HG02571 (cell line): ENCODE measurements around the gene NT5DC4.

ENCODE experiments used
- ATAC-seq: cut with Tn5 transposase; IDR thresholded peaks from one replicate; pipeline ENCODE4 v1.9.1; 2021; ENCODE audit warnings: mild to moderate bottlenecking, moderate library complexity; ENCODE audit not compliant: unreplicated experiment

The NT5DC4 gene

DNA sequence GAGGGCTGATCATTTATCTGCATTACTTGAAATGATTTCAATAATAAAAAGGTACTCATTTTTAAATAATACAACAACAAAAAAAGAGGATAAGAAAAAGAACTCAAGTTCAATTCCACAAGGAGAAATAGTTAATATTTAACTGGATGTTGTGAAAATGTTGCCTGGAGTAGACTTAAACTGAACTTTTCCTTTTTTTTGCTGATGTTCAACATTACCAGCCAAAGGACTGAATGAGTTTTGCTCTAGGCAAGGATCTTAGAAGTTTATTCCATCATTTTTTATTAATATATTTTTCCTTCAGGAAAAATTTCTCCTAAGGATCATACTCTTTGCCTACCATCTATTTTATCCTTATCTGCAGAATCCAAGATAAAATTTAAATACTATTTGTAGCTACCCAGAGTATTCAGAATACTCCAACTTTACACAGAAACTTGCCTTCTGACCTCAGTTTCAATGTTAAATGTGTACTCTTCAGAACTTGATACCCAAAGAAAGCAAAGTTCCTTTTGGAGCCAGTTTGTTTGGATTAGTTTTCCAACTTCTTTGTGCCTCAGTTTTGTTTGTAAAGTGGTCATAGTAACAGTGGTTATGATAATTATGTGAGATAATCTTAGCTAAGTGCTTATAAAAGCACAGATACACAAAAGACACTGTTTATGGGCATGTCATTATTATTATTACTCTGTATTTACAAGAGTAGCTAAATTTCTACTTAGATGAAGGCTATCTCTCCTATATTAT, 30.8 kb downstream of the NT5DC4 start:
- ATAC-seq, result no peak

GRCh38 chr2:112752667-112753066, 31.8 kb downstream of the NT5DC4 start:
- no peak for ATAC-seq

GRCh38 chr2:112754564-112754963, 33.7 kb downstream of the NT5DC4 start:
- ATAC-seq, result no peak

- ATAC-seq, result no peak
Observed at GRCh38 chr2:112755444-112755843, 34.6 kb downstream of the NT5DC4 start.

- ATAC-seq, result no peak
Observed at GRCh38 chr2:112756207-112756606, 35.4 kb downstream of the NT5DC4 start.

- ATAC-seq, result no peak
Observed at GRCh38 chr2:112757265-112757664, 36.4 kb downstream of the NT5DC4 start.

DNA sequence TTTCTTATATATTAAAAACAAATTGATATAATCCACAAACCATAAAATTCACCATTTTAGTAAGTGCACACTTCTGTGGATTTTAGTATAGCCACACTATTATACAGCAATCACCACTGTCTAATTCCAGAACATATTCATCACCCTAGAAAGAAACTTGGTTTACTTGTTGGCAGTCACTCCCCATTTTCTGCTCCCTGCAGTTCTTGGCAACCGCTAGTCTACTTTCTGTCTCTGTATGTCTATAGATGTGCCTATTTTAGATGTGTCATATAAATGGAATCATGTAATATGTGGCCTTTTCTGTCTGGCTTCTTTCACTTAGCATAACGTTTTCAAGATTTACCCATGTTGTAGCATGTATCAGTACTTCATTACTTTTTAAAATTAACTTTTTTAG, 37.9 kb downstream of the NT5DC4 start:
- no peak for ATAC-seq

- ATAC-seq, result no peak
Observed at GRCh38 chr2:112760149-112760548, 39.3 kb downstream of the NT5DC4 start.

DNA sequence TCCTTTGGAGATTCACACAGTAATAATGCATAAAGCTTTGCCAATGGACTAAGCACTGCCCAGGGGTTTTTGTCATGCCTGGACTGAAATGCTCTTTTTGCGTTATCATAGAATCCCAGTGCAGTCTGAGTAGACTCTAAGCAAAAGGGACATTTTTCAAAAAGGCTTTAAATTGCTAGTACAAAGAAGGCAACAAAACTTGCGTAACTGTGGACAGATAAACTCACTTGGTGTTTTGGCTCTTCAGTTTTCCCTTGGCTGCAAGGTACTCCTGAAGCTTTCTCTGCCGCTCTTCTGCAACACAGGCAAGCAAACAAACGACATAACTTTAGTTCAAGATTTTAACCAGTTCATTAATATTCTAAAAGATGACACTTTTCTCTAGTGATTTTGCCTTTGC, 41.5 kb downstream of the NT5DC4 start:
- ATAC-seq, result no peak

DNA sequence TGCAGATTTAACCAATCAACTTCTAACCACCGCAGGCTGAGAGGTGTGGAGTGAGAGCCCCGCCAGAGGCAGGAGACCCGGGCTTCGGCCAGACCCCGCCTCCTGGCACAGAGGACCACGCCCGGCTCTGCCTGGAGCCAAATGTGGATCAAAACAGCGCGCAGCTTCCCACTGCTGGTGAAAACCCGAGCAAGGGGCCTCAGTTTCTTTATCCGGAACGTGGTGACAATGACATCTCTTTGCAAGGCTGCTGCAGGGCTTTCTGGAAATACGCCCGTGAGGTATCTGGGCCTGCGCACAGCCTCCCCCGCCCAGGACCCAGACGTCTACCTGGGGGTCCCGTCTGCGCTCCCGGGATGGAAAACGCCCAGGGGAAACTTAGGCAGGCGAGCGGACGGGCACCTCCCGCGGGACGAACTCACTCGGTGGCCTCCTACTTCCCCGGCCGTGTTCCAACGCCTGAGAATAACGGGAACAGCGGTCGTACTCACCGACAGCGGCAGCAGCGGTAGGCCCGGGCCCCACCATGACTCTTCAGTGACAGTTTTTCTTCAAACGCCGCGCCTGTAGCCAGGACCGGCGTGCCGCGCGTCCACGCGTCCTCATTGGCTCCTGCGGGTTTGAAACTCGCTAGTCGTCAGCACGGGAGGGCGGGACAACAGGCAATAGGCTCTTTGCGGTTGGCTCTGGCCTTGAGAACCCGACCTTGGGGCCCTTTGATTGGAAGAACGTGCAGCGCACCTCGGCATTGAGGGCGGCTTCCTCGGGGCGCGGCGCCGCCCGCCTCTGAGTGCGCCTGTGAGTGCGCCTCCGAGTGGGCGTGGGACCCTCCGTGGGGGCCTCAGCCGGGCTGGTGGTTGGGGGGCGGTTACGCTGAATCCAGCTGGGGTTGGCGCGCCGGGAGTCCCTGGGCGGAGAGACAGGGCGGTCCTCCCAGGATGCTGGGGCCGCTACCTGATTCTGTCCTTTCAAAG, 43.5 kb downstream of the NT5DC4 start, which contains the start of gene CKAP2L:
Gene CKAP2L (minus strand): TSS at position 539 of the 974 bp plus-strand sequence. CDS start 11 bp downstream, at position 528.
- ATAC-seq, result peak; percentile 99

DNA sequence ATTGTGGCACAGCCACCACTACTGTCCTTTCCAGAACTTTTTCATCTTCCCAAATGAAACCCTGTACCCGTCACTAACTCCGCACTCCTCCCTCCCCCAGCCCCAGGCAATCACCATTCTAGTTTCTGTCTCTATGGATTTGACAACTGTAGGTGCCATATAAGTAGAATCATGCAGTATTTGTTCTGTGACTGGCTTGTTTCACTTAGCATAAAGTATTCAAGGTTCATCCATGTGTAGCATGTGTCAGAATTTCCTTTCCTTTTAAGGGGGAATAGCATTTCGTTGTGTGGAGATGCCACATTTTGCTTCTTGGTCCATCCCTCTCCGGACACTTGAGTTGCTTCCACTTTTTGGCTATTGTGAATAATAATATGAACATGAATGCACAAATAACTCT, 44.4 kb downstream of the NT5DC4 start:
- no peak for ATAC-seq

DNA sequence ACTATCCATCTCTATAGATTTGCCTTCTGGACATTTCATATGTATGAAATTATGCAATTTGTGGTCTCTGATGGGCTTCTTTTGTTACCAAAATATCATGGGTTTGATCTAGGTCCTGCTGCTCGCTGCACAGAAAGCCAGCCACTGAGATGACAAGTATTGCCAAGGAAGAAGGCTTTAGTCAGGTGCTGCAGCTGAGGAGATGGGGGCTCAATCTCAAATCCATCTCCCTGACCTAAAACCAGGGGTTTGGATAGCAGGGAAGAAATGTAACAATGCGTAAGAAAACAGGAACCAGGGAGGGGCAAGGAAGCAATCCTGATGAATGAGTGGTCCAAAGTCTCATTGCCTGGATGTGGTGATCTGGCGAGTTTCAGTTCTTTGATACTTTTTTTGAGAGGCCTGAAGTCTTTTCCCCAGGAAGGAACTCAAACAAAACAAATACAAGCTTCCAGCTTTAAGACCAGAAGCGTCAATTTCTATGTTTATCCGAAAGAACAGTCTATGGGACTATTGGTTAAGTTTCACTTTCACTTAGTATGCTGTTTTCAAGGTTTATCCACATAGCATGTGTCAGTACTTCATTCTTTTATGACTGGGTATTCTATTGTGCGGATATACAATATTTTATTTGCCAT, 47.0 kb downstream of the NT5DC4 start:
- no peak for ATAC-seq

- ATAC-seq, result no peak
Observed at GRCh38 chr2:112768432-112768831, 47.6 kb downstream of the NT5DC4 start.

GRCh38 chr2:112772322-112772721, 51.5 kb downstream of the NT5DC4 start:
- no peak for ATAC-seq

- ATAC-seq, result no peak
Observed at GRCh38 chr2:112772911-112773475, 52.2 kb downstream of the NT5DC4 start.

- ATAC-seq, result no peak
Observed at GRCh38 chr2:112773556-112773955, 52.7 kb downstream of the NT5DC4 start.

GRCh38 chr2:112774536-112775285, 53.9 kb downstream of the NT5DC4 start:
- ATAC-seq, result no peak

DNA sequence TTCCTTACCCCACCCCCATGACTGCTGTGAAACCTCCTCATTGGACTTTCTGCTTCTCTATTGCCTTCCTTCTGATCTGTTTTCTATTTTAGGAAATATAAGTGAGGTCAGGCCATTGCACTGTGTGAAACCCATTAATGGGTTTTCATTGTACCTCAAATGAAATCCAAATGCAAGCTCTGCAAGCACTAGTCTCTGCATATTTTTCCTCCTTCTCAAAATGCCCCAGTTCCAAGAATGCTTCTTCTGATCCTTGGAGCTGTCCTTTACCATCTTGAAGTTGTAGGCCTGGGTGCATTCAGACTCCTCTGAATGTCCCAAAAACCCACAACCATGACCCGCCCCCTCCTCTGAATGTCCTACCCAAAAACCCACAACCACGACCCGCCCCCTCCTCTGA, 55.3 kb downstream of the NT5DC4 start:
- no peak for ATAC-seq

DNA sequence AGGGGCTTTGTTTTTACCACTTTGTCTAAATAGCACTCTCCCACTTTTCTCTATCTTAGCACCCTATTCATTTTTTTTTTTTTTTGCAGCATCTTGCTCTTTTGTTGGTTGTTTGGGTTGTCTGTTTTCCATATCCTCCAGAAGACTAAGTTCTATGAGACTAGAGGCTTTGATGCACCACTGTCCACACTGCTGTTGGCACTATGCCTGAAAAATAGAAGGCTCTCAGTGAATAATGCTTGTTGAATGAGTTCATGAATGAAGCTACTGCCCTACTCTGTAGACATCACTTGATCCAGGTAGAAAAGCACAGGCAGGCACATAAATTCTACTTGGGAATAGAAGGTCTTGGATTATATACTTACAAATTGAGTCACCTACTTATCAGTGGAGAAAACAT, 56.2 kb downstream of the NT5DC4 start:
- ATAC-seq, result no peak

DNA sequence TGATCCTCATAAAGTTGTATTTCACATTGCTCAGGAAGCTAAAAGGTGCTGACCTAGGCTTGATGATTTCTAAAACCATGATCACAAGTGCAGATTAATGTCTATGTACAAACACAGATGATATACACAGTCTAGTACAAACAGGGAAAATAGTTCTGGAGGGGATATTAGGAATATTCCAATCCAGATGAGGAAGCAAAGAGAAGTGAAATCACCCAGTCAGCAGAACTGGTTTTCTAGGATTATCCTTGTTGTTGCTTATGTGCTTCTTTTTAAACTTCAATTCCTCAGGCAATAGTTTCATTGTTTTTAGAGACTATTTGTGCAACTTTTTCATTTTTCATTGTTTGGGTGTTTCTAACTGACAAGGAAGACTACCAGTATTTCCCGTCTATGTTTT, 58.8 kb downstream of the NT5DC4 start:
- ATAC-seq, result no peak
